ENCODE results near the gene SIX6. TPM values are rescaled to one million over a fixed set of nuclear protein-coding genes. Genes with fewer than 3 reads are reported as not detected.

SIX6 gene
- total RNA-seq, 6 experiments from 2014 or later: not detected

- H3K9me3 Mint-ChIP-seq: peaks cover 4% of the 10 kb centered on the region; the same call in 1 of the 2 replicates
- TF ChIP-seq CTCF (IDR thresholded peaks at IDR 0.05): no peak
- H3K36me3 Mint-ChIP-seq (ENCODE audit: low read depth): no peaks in the 10 kb centered on the region
- no peak overlapping the region for H3K4me3 Mint-ChIP-seq
- H3K27ac Mint-ChIP-seq: no peak overlapping the region
- DNase-seq: no peak
- no peaks in the 10 kb centered on the region for H3K4me1 Mint-ChIP-seq (ENCODE audit: low read depth)
- peaks cover 60% of the 10 kb centered on the region for H3K27me3 Mint-ChIP-seq (ENCODE audit: insufficient read depth)
Observed at GRCh38 chr14:60510254-60510950, 1.5 kb downstream of the SIX6 start.

- no peak for DNase-seq
- H3K27me3 Mint-ChIP-seq (ENCODE audit: insufficient read depth): peaks cover 58% of the 10 kb centered on the region
- no peak overlapping the region for H3K4me3 Mint-ChIP-seq
- peaks cover 7% of the 10 kb centered on the region; the same call in 1 of the 2 replicates for H3K9me3 Mint-ChIP-seq
- TF ChIP-seq CTCF (IDR thresholded peaks at IDR 0.05): no peak
- no peaks in the 10 kb centered on the region for H3K4me1 Mint-ChIP-seq (ENCODE audit: low read depth)
- no peak overlapping the region for H3K27ac Mint-ChIP-seq
- H3K36me3 Mint-ChIP-seq (ENCODE audit: low read depth): peaks cover 2% of the 10 kb centered on the region; the same call in 1 of the 2 replicates
Observed at GRCh38 chr14:60510951-60511599, 2.1 kb downstream of the SIX6 start.

- DNase-seq: no peak
- Mint-ChIP-seq H3K4me3 (no peak overlapping the region), H3K4me1 (ENCODE audit: low read depth) (no peaks in the 10 kb centered on the region), H3K27ac (no peak overlapping the region), H3K36me3 (ENCODE audit: low read depth) (peaks cover 7% of the 10 kb centered on the region; the same call in 1 of the 2 replicates), H3K9me3 (peaks cover 10% of the 10 kb centered on the region; the same call in 1 of the 2 replicates), H3K27me3 (ENCODE audit: insufficient read depth) (peaks cover 52% of the 10 kb centered on the region)
- no peak for TF ChIP-seq CTCF (IDR thresholded peaks at IDR 0.05)
Observed at GRCh38 chr14:60512126-60512525, 3.2 kb downstream of the SIX6 start.

GRCh38 chr14:60512973-60513571, 4.1 kb downstream of the SIX6 start:
- peaks cover 52% of the 10 kb centered on the region for H3K27me3 Mint-ChIP-seq (ENCODE audit: insufficient read depth)
- no peak overlapping the region for H3K27ac Mint-ChIP-seq
- peaks cover 10% of the 10 kb centered on the region; the same call in 1 of the 2 replicates for H3K9me3 Mint-ChIP-seq
- H3K4me1 Mint-ChIP-seq (ENCODE audit: low read depth): no peaks in the 10 kb centered on the region
- no peak for DNase-seq
- H3K4me3 Mint-ChIP-seq: no peak overlapping the region
- H3K36me3 Mint-ChIP-seq (ENCODE audit: low read depth): peaks cover 7% of the 10 kb centered on the region; the same call in 1 of the 2 replicates
- no peak for TF ChIP-seq CTCF (IDR thresholded peaks at IDR 0.05)

GRCh38 chr14:60514378-60514740, 5.4 kb downstream of the SIX6 start:
- Mint-ChIP-seq H3K9me3 (peaks cover 8% of the 10 kb centered on the region; the same call in 1 of the 2 replicates), H3K4me3 (peak overlapping the region; percentile 20; the same call in 1 of the 2 replicates), H3K27me3 (ENCODE audit: insufficient read depth) (peaks cover 45% of the 10 kb centered on the region), H3K36me3 (ENCODE audit: low read depth) (peaks cover 7% of the 10 kb centered on the region; the same call in 1 of the 2 replicates), H3K27ac (no peak overlapping the region), H3K4me1 (ENCODE audit: low read depth) (no peaks in the 10 kb centered on the region)
- DNase-seq: no peak
- TF ChIP-seq CTCF (IDR thresholded peaks at IDR 0.05): no peak

Data from HFFc6 (cell line).